NOMO-1 treated with DMSO at 0.1 percent for 48 hours (cell line): Measurements from ENCODE around the gene SELE.
"Not testable (repeated sequence)": the region's sequence is repeated elsewhere in the genome, so short reads cannot be mapped to it uniquely, and the experiment has no call there.

Experiments used
- DNase-seq: peaks from one replicate; lab custom pipeline; 2025; ENCODE audit not compliant: unreplicated experiment; lab: John Stamatoyannopoulos, UW

SELE gene

GRCh38 chr1:169688377-169688776 lies 45.5 kb downstream of the SELE start:
- not testable (repeated sequence) for DNase-seq

- no peak for DNase-seq
Measured at GRCh38 chr1:169683661-169684060, 50.2 kb downstream of the SELE start.

GRCh38 chr1:169683168-169683567 lies 50.7 kb downstream of the SELE start:
- not testable (repeated sequence) for DNase-seq

- no peak for DNase-seq
Measured at GRCh38 chr1:169682071-169682470, 51.8 kb downstream of the SELE start.

GRCh38 chr1:169681140-169681539 lies 52.7 kb downstream of the SELE start:
- DNase-seq, result no peak

- DNase-seq, result no peak
Measured at GRCh38 chr1:169680377-169681019, 53.4 kb downstream of the SELE start.

GRCh38 chr1:169679692-169680091 lies 54.2 kb downstream of the SELE start:
- DNase-seq, result no peak

- DNase-seq, result no peak
Measured at GRCh38 chr1:169676001-169676400, 57.9 kb downstream of the SELE start.
